Testis (tissue), 3 donors: ENCODE measurements around the gene GREB1. TPM values are rescaled to one million over a fixed set of nuclear protein-coding genes. Genes with fewer than 3 reads are reported as not detected.

ENCODE experiments used
- DNase-seq: peaks from one replicate; pipeline ENCODE4 v3.0.0-alpha.2; 2019
- H3K27ac ChIP-seq, 2 donors: fragments of 200-600 bp; sonication (generic); one replicate each; pipeline ENCODE4 v1.5.1; 2019
- H3K27me3 ChIP-seq: fragments of 200-600 bp; sonication (generic); one replicate; pipeline ENCODE4 v1.5.1; 2019
- H3K36me3 ChIP-seq: fragments of 200-600 bp; sonication (generic); one replicate; pipeline ENCODE4 v1.5.1; 2017; ENCODE audit warnings: low read depth; ENCODE audit errors: missing control alignments
- H3K4me1 ChIP-seq: fragments of 200-600 bp; sonication (generic); one replicate; pipeline ENCODE4 v1.5.1; 2019
- H3K4me3 ChIP-seq, 2 donors: fragments of 200-600 bp; sonication (generic); one replicate each; pipeline ENCODE4 v1.5.1; 2017 to 2019
- H3K9me3 ChIP-seq: fragments of 200-600 bp; sonication (generic); one replicate; pipeline ENCODE4 v1.5.1; 2017
- POLR2A ChIP-seq: fragments of 450-650 bp; IDR thresholded peaks from one replicate; pipeline ENCODE4 v1.6.1; 2017; ENCODE audit warnings: antibody characterized with exemption, mild to moderate bottlenecking, moderate library complexity
- WGBS, 2 donors: methylation state at CpG; one replicate each; pipeline ENCODE4 v1.1.5; 2018; 5-methylcytosine and 5-hydroxymethylcytosine counted together
- intact Hi-C: fragments of 100-400 bp; cut with DNase I; formaldehyde crosslinking; loops from one replicate; pipeline ENCODE4 v1.15.1; 2023; ENCODE audit warnings: low total_unique reads
- polyA plus RNA-seq: library from polyadenylated mRNA; stranded (reverse); fragments of 350-450 nt; fragmentation: Illumina TruSeq; extraction: RNeasy Lipid Tissue Mini Kit (QIAGEN cat#74804); gene quantifications from one replicate; pipeline ENCODE4 v1.2.3, GENCODE V29; 2014; ENCODE audit warnings: low read depth, low replicate concordance; ENCODE audit not compliant: insufficient read depth
- total RNA-seq, 2 donors: library from RNA; depleted of rRNA; stranded (reverse); fragments of >200 nt; gene quantifications; one replicate each; pipeline ENCODE4 v1.2.3, GENCODE V29; 2016
- TF ChIP-seq, protein P1 (sequence below), 3 experiments: fragments of 450-650 bp in 2 of 3; fragments of 200-600 bp in 1 of 3; sonication (generic) in 1 of 3; IDR thresholded peaks; one replicate each; pipeline ENCODE4 v1.5.1; 2016 to 2019; ENCODE audit warnings: antibody characterized with exemption in 3 of 3, mild to moderate bottlenecking in 2 of 3, moderate library complexity in 1 of 3

The GREB1 gene
- total and polyA plus RNA-seq, 3 donors from 2014 or later, result 29.8 to 136 (median 91.0) TPM

- no peaks in the 10 kb centered on the region for H3K9me3 ChIP-seq
- intact Hi-C loops, result no loop called here
- no peak for TF ChIP-seq POLR2A
- TF ChIP-seq, protein P1, sequence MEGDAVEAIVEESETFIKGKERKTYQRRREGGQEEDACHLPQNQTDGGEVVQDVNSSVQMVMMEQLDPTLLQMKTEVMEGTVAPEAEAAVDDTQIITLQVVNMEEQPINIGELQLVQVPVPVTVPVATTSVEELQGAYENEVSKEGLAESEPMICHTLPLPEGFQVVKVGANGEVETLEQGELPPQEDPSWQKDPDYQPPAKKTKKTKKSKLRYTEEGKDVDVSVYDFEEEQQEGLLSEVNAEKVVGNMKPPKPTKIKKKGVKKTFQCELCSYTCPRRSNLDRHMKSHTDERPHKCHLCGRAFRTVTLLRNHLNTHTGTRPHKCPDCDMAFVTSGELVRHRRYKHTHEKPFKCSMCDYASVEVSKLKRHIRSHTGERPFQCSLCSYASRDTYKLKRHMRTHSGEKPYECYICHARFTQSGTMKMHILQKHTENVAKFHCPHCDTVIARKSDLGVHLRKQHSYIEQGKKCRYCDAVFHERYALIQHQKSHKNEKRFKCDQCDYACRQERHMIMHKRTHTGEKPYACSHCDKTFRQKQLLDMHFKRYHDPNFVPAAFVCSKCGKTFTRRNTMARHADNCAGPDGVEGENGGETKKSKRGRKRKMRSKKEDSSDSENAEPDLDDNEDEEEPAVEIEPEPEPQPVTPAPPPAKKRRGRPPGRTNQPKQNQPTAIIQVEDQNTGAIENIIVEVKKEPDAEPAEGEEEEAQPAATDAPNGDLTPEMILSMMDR (IDR thresholded peaks at IDR 0.05), result no peak
Observed at GRCh38 chr2:11647834-11648600, 114.2 kb downstream of the GREB1 start.

DNA sequence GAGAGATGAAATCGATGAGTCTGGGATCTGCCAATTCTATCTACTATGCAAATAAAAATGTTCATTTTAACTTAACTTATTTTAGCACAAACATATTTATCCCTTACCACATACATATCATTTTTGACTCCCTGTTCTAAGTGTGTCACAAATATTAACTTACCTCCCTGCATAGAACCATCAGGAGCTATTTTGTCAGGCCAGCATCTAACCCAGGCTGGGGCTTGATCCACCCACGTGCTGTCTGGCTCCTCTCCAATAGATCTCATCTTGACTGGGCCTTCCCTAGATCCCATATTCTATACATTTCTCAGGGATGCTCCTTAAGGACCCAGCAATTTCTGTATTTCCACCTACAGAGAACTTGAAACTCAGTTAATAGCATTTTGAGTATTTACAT lies 115.2 kb downstream of the GREB1 start:
- no peak overlapping the region for H3K4me3 ChIP-seq
- TF ChIP-seq, protein P1 (IDR thresholded peaks at IDR 0.05), result no peak
- TF ChIP-seq POLR2A, result no peak
- no peaks in the 10 kb centered on the region for H3K27me3 ChIP-seq
- WGBS, 2 donors, result 61 to 66% methylated on average over 2 of the region's 2 CpGs
- intact Hi-C loops, result no loop called here
- H3K36me3 ChIP-seq, result no peaks in the 10 kb centered on the region
- no peak overlapping the region for H3K27ac ChIP-seq
- peaks cover 4% of the 10 kb centered on the region for H3K4me1 ChIP-seq
- DNase-seq, result peak; percentile 6
- H3K9me3 ChIP-seq, result no peaks in the 10 kb centered on the region

More at GRCh38 chr2:11647834-11648600, 114.2 kb downstream of the GREB1 start:
- Histone ChIP-seq H3K4me1 (peaks cover under 1% of the 10 kb centered on the region), H3K27ac (no peak overlapping the region), H3K27me3 (no peaks in the 10 kb centered on the region), H3K36me3 (no peaks in the 10 kb centered on the region), H3K4me3 (no peak overlapping the region)
- DNase-seq, result no peak
- WGBS, 2 donors, result 75 to 76% methylated on average over 7 of the region's 7 CpGs

DNA sequence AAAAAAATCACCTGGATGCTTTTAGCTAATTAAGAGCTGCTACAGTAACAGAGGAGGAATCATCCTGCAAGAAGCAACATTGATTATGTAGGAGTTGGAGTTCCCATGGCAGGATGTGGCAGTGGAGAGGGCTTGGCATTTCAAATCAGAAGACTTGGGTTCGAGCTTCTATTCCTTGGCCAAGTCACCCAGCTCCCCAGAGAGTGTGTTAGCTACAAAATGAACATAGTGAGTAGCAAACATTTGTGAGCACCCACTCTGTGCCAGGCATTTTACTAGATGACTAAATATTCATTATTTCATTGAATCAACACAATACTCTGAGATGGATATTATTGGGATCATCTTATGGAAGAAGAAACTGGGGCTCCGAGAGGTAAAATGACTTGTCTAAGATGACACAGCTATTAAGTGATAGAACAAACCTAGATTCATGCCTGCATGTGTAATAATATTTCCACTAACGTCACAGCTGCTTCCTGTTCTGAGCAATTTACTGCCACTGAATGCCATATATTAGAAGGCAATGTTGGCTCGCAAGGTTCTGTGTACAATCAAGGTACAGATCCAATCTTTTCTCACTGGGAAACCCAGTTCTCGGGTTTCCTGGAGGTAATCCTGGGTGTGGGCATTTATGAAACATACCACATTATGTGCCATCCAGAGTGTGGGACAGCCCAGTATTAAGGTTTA lies 118.2 kb downstream of the GREB1 start:
- Histone ChIP-seq H3K27ac (no peak overlapping the region), H3K4me3 (no peak overlapping the region), H3K27me3 (no peaks in the 10 kb centered on the region), H3K9me3 (no peaks in the 10 kb centered on the region), H3K36me3 (no peaks in the 10 kb centered on the region), H3K4me1 (peaks cover 4% of the 10 kb centered on the region)
- TF ChIP-seq, protein P1 (IDR thresholded peaks at IDR 0.05), result no peak
- TF ChIP-seq POLR2A, result no peak
- no peak for DNase-seq
- 81 to 86% methylated on average over 5 of the region's 5 CpGs for WGBS, 2 donors
- intact Hi-C loops, result no loop called here

GRCh38 chr2:11652553-11652952 lies 118.7 kb downstream of the GREB1 start:
- H3K9me3 ChIP-seq, result no peaks in the 10 kb centered on the region
- no peaks in the 10 kb centered on the region for H3K27me3 ChIP-seq
- H3K27ac ChIP-seq, result no peak overlapping the region
- WGBS, 2 donors, result 43 to 44% methylated on average over 3 of the region's 3 CpGs
- no peak for TF ChIP-seq POLR2A
- TF ChIP-seq, protein P1 (IDR thresholded peaks at IDR 0.05), result no peak
- no peak for DNase-seq
- peaks cover 4% of the 10 kb centered on the region for H3K4me1 ChIP-seq
- intact Hi-C loops, result no loop called here
- no peak overlapping the region for H3K4me3 ChIP-seq
- H3K36me3 ChIP-seq, result no peaks in the 10 kb centered on the region
